Loucy (cell line): ENCODE measurements around the gene ZNF516.

Experiments used
- EZH2phosphoT487 ChIP-seq: fragments of 200-600 bp; IDR thresholded peaks from 2 replicates; pipeline ENCODE4 v1.6.1; 2018; ENCODE audit warnings: antibody characterized with exemption, mild to moderate bottlenecking, moderate library complexity, borderline replicate concordance
- TF ChIP-seq, protein P1 (sequence below): fragments of 200-600 bp; sonication (generic); conservative IDR thresholded peaks from 2 replicates; pipeline ENCODE4 v1.5.1; 2014; ENCODE audit warnings: mild to moderate bottlenecking, antibody characterized with exemption, low read length

DNA sequence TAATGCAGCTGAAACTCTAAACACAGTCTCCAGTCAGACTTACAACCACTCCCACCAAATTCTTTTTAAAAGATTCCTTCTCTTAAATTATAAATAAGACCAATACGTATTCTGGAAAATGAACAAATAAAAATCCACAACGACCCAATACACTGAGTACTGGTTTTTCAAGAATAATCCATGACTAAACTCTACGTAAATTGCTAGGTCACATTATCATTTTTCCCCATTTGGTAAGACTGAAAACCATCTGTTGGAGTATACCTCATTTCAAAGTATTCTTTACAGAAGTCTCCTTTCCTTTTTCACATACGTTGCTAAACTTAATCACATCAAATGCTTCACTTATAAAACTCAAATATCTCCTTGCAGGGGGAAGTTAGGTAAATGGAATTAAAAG, 6.0 kb downstream of the ZNF516 start:
- TF ChIP-seq, protein P1, sequence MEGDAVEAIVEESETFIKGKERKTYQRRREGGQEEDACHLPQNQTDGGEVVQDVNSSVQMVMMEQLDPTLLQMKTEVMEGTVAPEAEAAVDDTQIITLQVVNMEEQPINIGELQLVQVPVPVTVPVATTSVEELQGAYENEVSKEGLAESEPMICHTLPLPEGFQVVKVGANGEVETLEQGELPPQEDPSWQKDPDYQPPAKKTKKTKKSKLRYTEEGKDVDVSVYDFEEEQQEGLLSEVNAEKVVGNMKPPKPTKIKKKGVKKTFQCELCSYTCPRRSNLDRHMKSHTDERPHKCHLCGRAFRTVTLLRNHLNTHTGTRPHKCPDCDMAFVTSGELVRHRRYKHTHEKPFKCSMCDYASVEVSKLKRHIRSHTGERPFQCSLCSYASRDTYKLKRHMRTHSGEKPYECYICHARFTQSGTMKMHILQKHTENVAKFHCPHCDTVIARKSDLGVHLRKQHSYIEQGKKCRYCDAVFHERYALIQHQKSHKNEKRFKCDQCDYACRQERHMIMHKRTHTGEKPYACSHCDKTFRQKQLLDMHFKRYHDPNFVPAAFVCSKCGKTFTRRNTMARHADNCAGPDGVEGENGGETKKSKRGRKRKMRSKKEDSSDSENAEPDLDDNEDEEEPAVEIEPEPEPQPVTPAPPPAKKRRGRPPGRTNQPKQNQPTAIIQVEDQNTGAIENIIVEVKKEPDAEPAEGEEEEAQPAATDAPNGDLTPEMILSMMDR: no peak
- no peak for TF ChIP-seq EZH2phosphoT487
